ENCODE results near the gene RPN2. TPM values are rescaled to one million over a fixed set of nuclear protein-coding genes. Genes with fewer than 3 reads are reported as not detected.
A peak's percentile ranks its signal among the peaks of the same experiment; 100 is the strongest.

Gene RPN2
- polyA plus RNA-seq, 1 of the 3 experiments (the other 2 are of a cell fraction), result 420 TPM

DNA sequence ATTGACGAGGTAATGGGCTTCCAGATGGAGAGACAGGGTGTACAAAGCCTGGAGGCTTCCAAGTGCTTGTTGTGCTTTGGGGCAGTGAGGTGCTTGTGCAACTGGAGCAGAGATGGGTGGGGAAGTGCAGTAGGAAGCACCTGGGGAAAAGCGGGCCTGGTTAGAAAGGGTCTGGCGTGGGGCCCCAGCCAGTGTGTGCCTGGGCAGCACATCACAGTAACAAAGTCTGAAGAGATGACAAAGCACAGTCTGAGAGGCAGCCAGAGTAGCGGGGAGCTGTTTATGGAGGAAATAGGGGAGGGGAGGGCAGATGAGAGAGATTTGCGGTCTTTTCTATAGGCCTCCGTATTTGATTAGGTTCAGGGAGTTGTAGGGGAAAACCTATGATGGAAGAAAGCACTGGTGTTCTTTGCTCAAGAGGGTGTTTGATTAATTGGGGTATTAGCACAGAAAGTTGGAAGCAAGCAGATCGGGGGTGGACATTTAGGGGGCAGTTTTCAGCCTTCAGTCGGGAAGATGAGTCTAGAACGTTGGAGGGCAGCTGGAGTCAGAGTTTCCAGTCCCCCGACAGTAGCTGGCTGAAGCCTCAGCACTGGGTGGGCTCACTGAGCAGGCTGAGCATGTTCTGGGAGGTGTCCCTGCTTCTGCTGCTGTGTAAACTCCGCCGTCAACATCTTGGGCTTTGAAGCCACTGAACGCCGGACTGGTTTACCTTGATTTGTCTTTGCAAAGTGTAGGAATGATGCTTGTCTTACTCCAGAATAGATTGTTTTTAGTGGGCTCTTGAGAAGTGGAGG, 15.7 kb downstream of the RPN2 start (continued):
- TF ChIP-seq RAD21 (IDR thresholded peaks at IDR 0.05; ENCODE audit: low read length), result no peak
- TF ChIP-seq, protein P1, sequence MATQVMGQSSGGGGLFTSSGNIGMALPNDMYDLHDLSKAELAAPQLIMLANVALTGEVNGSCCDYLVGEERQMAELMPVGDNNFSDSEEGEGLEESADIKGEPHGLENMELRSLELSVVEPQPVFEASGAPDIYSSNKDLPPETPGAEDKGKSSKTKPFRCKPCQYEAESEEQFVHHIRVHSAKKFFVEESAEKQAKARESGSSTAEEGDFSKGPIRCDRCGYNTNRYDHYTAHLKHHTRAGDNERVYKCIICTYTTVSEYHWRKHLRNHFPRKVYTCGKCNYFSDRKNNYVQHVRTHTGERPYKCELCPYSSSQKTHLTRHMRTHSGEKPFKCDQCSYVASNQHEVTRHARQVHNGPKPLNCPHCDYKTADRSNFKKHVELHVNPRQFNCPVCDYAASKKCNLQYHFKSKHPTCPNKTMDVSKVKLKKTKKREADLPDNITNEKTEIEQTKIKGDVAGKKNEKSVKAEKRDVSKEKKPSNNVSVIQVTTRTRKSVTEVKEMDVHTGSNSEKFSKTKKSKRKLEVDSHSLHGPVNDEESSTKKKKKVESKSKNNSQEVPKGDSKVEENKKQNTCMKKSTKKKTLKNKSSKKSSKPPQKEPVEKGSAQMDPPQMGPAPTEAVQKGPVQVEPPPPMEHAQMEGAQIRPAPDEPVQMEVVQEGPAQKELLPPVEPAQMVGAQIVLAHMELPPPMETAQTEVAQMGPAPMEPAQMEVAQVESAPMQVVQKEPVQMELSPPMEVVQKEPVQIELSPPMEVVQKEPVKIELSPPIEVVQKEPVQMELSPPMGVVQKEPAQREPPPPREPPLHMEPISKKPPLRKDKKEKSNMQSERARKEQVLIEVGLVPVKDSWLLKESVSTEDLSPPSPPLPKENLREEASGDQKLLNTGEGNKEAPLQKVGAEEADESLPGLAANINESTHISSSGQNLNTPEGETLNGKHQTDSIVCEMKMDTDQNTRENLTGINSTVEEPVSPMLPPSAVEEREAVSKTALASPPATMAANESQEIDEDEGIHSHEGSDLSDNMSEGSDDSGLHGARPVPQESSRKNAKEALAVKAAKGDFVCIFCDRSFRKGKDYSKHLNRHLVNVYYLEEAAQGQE (IDR thresholded peaks at IDR 0.05; ENCODE audit: low read depth, low read length), result no peak
- no peak for TF ChIP-seq POLR2AphosphoS5 (IDR thresholded peaks at IDR 0.05; ENCODE audit: low read depth, low read length)
- no peak for TF ChIP-seq TCF12 (IDR thresholded peaks at IDR 0.05)

DNA sequence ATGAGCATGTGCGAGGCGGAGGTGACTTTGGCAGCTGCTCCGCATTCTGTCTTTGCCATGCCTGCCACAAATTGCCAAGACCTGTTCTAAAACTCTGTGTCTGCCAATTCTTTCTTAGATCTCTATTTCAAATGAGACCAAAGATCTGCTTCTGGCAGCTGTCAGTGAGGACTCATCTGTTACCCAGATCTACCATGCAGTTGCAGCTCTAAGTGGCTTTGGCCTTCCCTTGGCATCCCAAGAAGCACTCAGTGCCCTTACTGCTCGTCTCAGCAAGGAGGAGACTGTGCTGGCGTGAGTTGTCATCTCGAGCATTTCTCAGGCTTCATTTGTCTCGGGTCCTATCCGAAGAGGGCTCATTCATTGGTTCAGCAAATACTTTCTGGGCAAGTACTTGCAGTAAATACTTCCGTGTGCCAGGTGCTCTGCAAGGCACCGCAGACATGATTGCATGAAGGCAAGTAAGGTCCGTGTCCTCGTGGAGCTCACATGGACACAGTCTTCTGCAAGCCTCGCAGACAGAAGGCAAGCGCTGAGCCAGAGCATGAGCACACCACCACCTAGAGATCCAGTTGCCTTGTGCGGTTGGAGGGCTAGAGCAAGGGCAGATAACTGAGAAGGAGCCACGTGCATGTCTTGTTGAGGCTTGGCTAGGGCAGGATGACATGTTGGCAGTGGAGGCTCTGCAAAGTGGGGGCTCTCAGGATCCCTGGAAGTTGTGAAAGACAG, 20.0 kb downstream of the RPN2 start:
- peaks cover 10% of the 10 kb centered on the region for H3F3A ChIP-seq (replicated peaks; ENCODE audit: insufficient read depth)
- TF ChIP-seq MXI1 (IDR thresholded peaks at IDR 0.05; ENCODE audit: low read depth, low read length) (no peak), MEF2A (IDR thresholded peaks at IDR 0.05; ENCODE audit: borderline replicate concordance, low read depth) (no peak), NRF1 (IDR thresholded peaks at IDR 0.05; ENCODE audit: low read depth, low read length) (no peak), SMC3 (IDR thresholded peaks at IDR 0.05; ENCODE audit: low read depth, low read length) (no peak)
- H3K79me2 ChIP-seq (ENCODE audit: insufficient read depth), result peaks cover 82% of the 10 kb centered on the region
- WGBS (ENCODE audit: low lambda C conversion rate), result 93% methylated on average over 15 of the region's 16 CpGs
- no peaks in the 10 kb centered on the region for H3K9me2 ChIP-seq
- no peak overlapping the region for H3K4me2 ChIP-seq
- no peak overlapping the region for H3K4me3 ChIP-seq (ENCODE audit: low read depth in 2 of 2, low read length in 1 of 2)
- CTCF ChIA-PET, result interaction anchor here (0.9 to 14.0 kb wide), 6 partner anchors 51 to 332 kb away, joined by 3 to 280 read pairs (median 3); partner anchors contain the start of gene BLCAP
- peaks cover 50% of the 10 kb centered on the region for H4K20me1 ChIP-seq (ENCODE audit: insufficient read depth)
- no peaks in the 10 kb centered on the region for H3K9me3 ChIP-seq
- peaks cover 13 to 27% of the 10 kb centered on the region in 2 experiments for H3K4me1 ChIP-seq (ENCODE audit: control insufficient read depth in 1 of 2, insufficient read depth in 2 of 2, low read depth in 1 of 2, low read length in 1 of 2)
- H3K9ac ChIP-seq, result no peak overlapping the region
- no peak for DNase-seq
- peaks cover 37 to 50% of the 10 kb centered on the region in 2 experiments for H3K36me3 ChIP-seq (replicated peaks in 1 of 2; ENCODE audit: control insufficient read depth in 1 of 2, insufficient read depth in 2 of 2, low read length in 1 of 2)
- POLR2A ChIA-PET, result no interaction called here
- no peak overlapping the region for H2AFZ ChIP-seq (ENCODE audit: low read depth)
- H3K27me3 ChIP-seq (ENCODE audit: insufficient read depth), result no peaks in the 10 kb centered on the region
- H3K27ac ChIP-seq (ENCODE audit: low read depth in 2 of 2, low read length in 1 of 2), result no peak overlapping the region

DNA sequence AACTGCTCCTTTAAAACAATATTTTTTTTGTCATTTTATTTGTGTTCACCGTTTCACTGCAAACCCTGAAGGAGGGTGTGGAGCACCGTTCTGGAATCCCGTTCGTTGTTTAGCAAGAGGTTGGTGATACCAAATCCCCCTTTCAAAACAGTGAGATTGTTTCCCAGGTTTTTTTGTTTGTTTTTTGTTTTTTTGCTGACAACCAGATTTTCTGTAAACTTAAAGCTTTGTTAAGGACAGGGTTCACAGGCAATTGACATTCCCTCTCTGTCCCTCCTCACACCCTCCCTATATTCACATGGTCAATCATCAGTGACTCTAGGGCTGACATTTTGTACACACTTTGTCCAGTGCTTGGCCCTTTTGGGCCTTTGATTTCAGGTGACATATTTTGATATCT, 21.2 kb downstream of the RPN2 start:
- H3K36me3 ChIP-seq (replicated peaks in 1 of 2; ENCODE audit: control insufficient read depth in 1 of 2, insufficient read depth in 2 of 2, low read length in 1 of 2), result peaks cover 50 to 62% of the 10 kb centered on the region in 2 experiments
- no peak overlapping the region for H3K4me2 ChIP-seq
- TF ChIP-seq FOSL2 (IDR thresholded peaks at IDR 0.05; ENCODE audit: borderline replicate concordance, low read depth), result no peak
- no peak for TF ChIP-seq NRF1 (IDR thresholded peaks at IDR 0.05; ENCODE audit: low read depth, low read length)
- TF ChIP-seq TCF12 (IDR thresholded peaks at IDR 0.05), result no peak
- TF ChIP-seq, protein P1 (IDR thresholded peaks at IDR 0.05; ENCODE audit: low read depth, low read length), result no peak
- no peak for TF ChIP-seq SIN3A (IDR thresholded peaks at IDR 0.05; ENCODE audit: borderline replicate concordance, low read depth, low read length)
- TF ChIP-seq USF2 (IDR thresholded peaks at IDR 0.05; ENCODE audit: borderline replicate concordance, low read depth, low read length), result no peak
- TF ChIP-seq MXI1 (IDR thresholded peaks at IDR 0.05; ENCODE audit: low read depth, low read length), result no peak
- no peak for TF ChIP-seq ELF1 (IDR thresholded peaks at IDR 0.05)
- ChIA-PET CTCF (interaction anchor here (0.8 to 14.0 kb wide), 9 partner anchors 10 to 330 kb away, joined by 3 to 280 read pairs (median 5); partner anchors contain the start of gene BLCAP), POLR2A (no interaction called here)
- peaks cover 10% of the 10 kb centered on the region for H3F3A ChIP-seq (replicated peaks; ENCODE audit: insufficient read depth)
- peaks cover 40% of the 10 kb centered on the region for H4K20me1 ChIP-seq (ENCODE audit: insufficient read depth)
- H3K4me3 ChIP-seq (ENCODE audit: low read depth in 2 of 2, low read length in 1 of 2), result no peak overlapping the region
- 99% methylated on average over 4 of the region's 4 CpGs for WGBS (ENCODE audit: low lambda C conversion rate)
- peaks cover 73% of the 10 kb centered on the region for H3K79me2 ChIP-seq (ENCODE audit: insufficient read depth)
- DNase-seq, result no peak
- no peaks in the 10 kb centered on the region for H3K9me3 ChIP-seq
- H3K9ac ChIP-seq, result no peak overlapping the region
- H3K27me3 ChIP-seq (ENCODE audit: insufficient read depth), result no peaks in the 10 kb centered on the region
- H3K9me2 ChIP-seq, result no peaks in the 10 kb centered on the region
- H3K27ac ChIP-seq (ENCODE audit: low read depth in 2 of 2, low read length in 1 of 2), result peak overlapping the region in 1 of 2 experiments; percentile 96; a peak in 1 of 4 replicates
- H2AFZ ChIP-seq (ENCODE audit: low read depth), result no peak overlapping the region
- H3K4me1 ChIP-seq (ENCODE audit: control insufficient read depth in 1 of 2, insufficient read depth in 2 of 2, low read depth in 1 of 2, low read length in 1 of 2), result peaks cover 13 to 28% of the 10 kb centered on the region in 2 experiments
